ENCODE measurements around the gene TMEM167A.

Gene TMEM167A, protein sequence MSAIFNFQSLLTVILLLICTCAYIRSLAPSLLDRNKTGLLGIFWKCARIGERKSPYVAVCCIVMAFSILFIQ

DNA sequence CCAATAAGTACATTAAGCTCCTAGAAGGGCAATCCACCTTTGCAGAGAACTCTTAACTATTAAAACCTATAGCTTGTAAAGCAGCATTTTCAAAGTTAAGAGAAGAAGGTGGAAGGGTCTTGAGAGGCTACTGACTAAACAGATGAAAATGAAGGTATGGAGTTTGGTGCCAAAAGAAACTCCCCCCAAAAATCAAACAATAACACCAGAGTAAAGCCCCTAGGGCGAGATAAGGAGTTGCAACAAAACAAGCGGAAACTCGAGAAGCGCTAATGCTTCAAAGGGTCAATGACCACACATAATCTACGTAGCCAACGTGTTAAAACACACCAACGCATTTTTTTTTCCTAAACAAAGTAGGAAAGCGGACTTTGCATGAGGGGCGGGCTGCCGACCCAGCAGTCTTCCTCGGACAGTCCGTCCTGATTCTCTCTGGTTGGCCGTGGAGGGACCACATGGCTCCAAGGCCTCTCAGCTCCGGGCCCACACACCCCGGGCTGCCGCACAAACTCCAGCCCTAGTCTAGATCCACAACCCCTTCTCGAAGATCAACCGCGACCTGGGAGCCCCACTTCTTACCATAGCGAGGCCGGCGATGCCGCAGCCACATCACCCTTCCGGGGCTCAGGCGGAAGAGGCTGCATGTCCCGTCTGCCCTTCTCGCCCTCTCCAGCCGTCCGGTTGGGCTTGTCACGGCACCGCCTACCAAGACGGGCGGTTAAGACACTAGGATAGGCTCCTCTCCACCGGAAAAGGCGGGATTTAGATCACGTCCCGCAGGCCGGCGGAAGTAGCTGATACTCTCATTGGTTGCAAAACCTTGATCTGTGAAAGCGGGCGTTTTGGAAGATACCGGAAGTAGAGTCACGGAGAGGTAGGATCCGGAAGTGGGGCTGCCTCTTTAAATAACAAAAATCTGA lies at the start of gene TMEM167A, which contains the start of gene XRCC4:
TMEM167A (minus strand) TSS at position 653 of the 920 bp plus-strand sequence; CDS start at position 582, 71 bp downstream.
XRCC4 (plus strand) TSS at position 806 of the 920 bp plus-strand sequence. CDS start 27,373 bp downstream, outside the sequence.
- Histone ChIP-seq H3K27ac (ENCODE audit: low read length) (peak within 1 kb of the TSS; percentile 90), H3K9ac (ENCODE audit: low read length) (peak within 1 kb of the TSS; percentile 94), H3K4me3 (ENCODE audit: low read length) (peak within 1 kb of the TSS; percentile 93), H3K9me3 (ENCODE audit: control insufficient read depth, low read depth, low read length) (no peaks in the 10 kb centered on the region), H3K4me1 (ENCODE audit: control insufficient read depth, low read depth, low read length) (peaks cover 14% of the 10 kb centered on the region), H3K27me3 (ENCODE audit: control insufficient read depth, insufficient read depth, low read length) (no peaks in the 10 kb centered on the region), H3K36me3 (ENCODE audit: control insufficient read depth, low read depth, low read length) (peaks cover 6% of the 10 kb centered on the region)

GRCh38 chr5:83126501-83126900 lies 49.3 kb upstream of the TMEM167A start:
- H3K4me1 ChIP-seq (ENCODE audit: control insufficient read depth, low read depth, low read length): no peaks in the 10 kb centered on the region
- H3K36me3 ChIP-seq (ENCODE audit: control insufficient read depth, low read depth, low read length): no peaks in the 10 kb centered on the region
- H3K27ac ChIP-seq (ENCODE audit: low read length): no peak overlapping the region
- no peak overlapping the region for H3K9ac ChIP-seq (ENCODE audit: low read length)
- no peaks in the 10 kb centered on the region for H3K9me3 ChIP-seq (ENCODE audit: control insufficient read depth, low read depth, low read length)
- no peak overlapping the region for H3K4me3 ChIP-seq (ENCODE audit: low read length)
- no peaks in the 10 kb centered on the region for H3K27me3 ChIP-seq (ENCODE audit: control insufficient read depth, insufficient read depth, low read length)

GRCh38 chr5:83125560-83125959 lies 48.4 kb upstream of the TMEM167A start:
- Histone ChIP-seq H3K9ac (ENCODE audit: low read length) (no peak overlapping the region), H3K4me1 (ENCODE audit: control insufficient read depth, low read depth, low read length) (no peaks in the 10 kb centered on the region), H3K27me3 (ENCODE audit: control insufficient read depth, insufficient read depth, low read length) (no peaks in the 10 kb centered on the region), H3K27ac (ENCODE audit: low read length) (no peak overlapping the region), H3K9me3 (ENCODE audit: control insufficient read depth, low read depth, low read length) (no peaks in the 10 kb centered on the region), H3K36me3 (ENCODE audit: control insufficient read depth, low read depth, low read length) (no peaks in the 10 kb centered on the region), H3K4me3 (ENCODE audit: low read length) (no peak overlapping the region)

DNA sequence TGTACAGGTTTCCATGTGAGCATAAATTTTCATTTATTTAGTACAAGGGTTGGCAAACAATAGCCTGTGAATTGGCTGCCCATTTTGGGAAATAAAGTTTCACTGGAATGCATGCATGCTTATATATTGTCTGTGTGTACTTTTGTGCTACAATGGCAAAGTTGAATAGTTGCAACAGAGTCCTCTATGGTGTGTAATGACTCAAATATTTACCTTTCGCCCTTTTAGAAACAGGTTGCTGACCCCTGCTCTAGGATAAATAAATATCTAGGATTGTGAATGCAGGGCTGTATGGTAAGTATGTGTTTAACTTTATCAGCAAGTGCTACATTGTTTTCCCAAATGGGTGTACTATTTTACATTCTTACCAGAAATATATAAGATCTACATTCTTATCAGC lies 47.4 kb upstream of the TMEM167A start:
- Histone ChIP-seq H3K4me1 (ENCODE audit: control insufficient read depth, low read depth, low read length) (no peaks in the 10 kb centered on the region), H3K27ac (ENCODE audit: low read length) (no peak overlapping the region), H3K4me3 (ENCODE audit: low read length) (no peak overlapping the region), H3K9ac (ENCODE audit: low read length) (no peak overlapping the region), H3K27me3 (ENCODE audit: control insufficient read depth, insufficient read depth, low read length) (no peaks in the 10 kb centered on the region), H3K9me3 (ENCODE audit: control insufficient read depth, low read depth, low read length) (no peaks in the 10 kb centered on the region), H3K36me3 (ENCODE audit: control insufficient read depth, low read depth, low read length) (no peaks in the 10 kb centered on the region)

GRCh38 chr5:83118976-83119375 lies 41.8 kb upstream of the TMEM167A start:
- Histone ChIP-seq H3K9me3 (ENCODE audit: control insufficient read depth, low read depth, low read length) (no peaks in the 10 kb centered on the region), H3K4me1 (ENCODE audit: control insufficient read depth, low read depth, low read length) (no peaks in the 10 kb centered on the region), H3K4me3 (ENCODE audit: low read length) (no peak overlapping the region), H3K27me3 (ENCODE audit: control insufficient read depth, insufficient read depth, low read length) (no peaks in the 10 kb centered on the region), H3K27ac (ENCODE audit: low read length) (no peak overlapping the region), H3K36me3 (ENCODE audit: control insufficient read depth, low read depth, low read length) (no peaks in the 10 kb centered on the region), H3K9ac (ENCODE audit: low read length) (no peak overlapping the region)

- Histone ChIP-seq H3K4me1 (ENCODE audit: control insufficient read depth, low read depth, low read length) (no peaks in the 10 kb centered on the region), H3K9me3 (ENCODE audit: control insufficient read depth, low read depth, low read length) (no peaks in the 10 kb centered on the region), H3K9ac (ENCODE audit: low read length) (no peak overlapping the region), H3K4me3 (ENCODE audit: low read length) (no peak overlapping the region), H3K36me3 (ENCODE audit: control insufficient read depth, low read depth, low read length) (no peaks in the 10 kb centered on the region), H3K27ac (ENCODE audit: low read length) (no peak overlapping the region), H3K27me3 (ENCODE audit: control insufficient read depth, insufficient read depth, low read length) (no peaks in the 10 kb centered on the region)
These were observed 41.3 kb upstream of the TMEM167A start for GRCh38 chr5:83118471-83118870.

DNA sequence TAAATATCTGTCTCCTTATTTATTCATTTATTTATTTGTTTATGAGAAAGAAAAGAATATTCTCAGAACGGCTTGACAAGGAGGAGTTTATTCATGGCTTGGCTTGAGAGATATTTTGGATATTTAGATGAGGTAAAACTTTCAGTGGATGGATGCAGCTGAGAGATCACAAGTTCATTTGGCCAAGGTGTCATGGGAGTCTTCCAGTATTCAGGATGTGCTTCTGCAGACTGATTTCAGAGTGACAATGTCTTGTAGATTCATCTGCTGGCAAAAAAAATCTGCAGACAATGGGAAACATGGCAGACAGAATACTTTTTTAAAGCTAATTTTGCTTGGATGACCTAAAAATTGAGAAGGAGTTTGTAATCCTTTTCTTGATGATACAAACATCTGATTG lies 38.6 kb upstream of the TMEM167A start:
- Histone ChIP-seq H3K9ac (ENCODE audit: low read length) (no peak overlapping the region), H3K4me3 (ENCODE audit: low read length) (no peak overlapping the region), H3K4me1 (ENCODE audit: control insufficient read depth, low read depth, low read length) (no peaks in the 10 kb centered on the region), H3K27me3 (ENCODE audit: control insufficient read depth, insufficient read depth, low read length) (no peaks in the 10 kb centered on the region), H3K36me3 (ENCODE audit: control insufficient read depth, low read depth, low read length) (no peaks in the 10 kb centered on the region), H3K9me3 (ENCODE audit: control insufficient read depth, low read depth, low read length) (peaks cover 3% of the 10 kb centered on the region), H3K27ac (ENCODE audit: low read length) (no peak overlapping the region)

- Histone ChIP-seq H3K9ac (ENCODE audit: low read length) (no peak overlapping the region), H3K4me1 (ENCODE audit: control insufficient read depth, low read depth, low read length) (no peaks in the 10 kb centered on the region), H3K9me3 (ENCODE audit: control insufficient read depth, low read depth, low read length) (peaks cover 3% of the 10 kb centered on the region), H3K27ac (ENCODE audit: low read length) (no peak overlapping the region), H3K36me3 (ENCODE audit: control insufficient read depth, low read depth, low read length) (no peaks in the 10 kb centered on the region), H3K4me3 (ENCODE audit: low read length) (no peak overlapping the region), H3K27me3 (ENCODE audit: control insufficient read depth, insufficient read depth, low read length) (no peaks in the 10 kb centered on the region)
These were observed 32.2 kb upstream of the TMEM167A start for GRCh38 chr5:83109380-83109779.

GRCh38 chr5:83107692-83108420 lies 30.7 kb upstream of the TMEM167A start:
- H3K4me1 ChIP-seq (ENCODE audit: control insufficient read depth, low read depth, low read length): no peaks in the 10 kb centered on the region
- no peaks in the 10 kb centered on the region for H3K27me3 ChIP-seq (ENCODE audit: control insufficient read depth, insufficient read depth, low read length)
- no peak overlapping the region for H3K27ac ChIP-seq (ENCODE audit: low read length)
- no peak overlapping the region for H3K9ac ChIP-seq (ENCODE audit: low read length)
- peaks cover 1% of the 10 kb centered on the region for H3K9me3 ChIP-seq (ENCODE audit: control insufficient read depth, low read depth, low read length)
- no peak overlapping the region for H3K4me3 ChIP-seq (ENCODE audit: low read length)
- H3K36me3 ChIP-seq (ENCODE audit: control insufficient read depth, low read depth, low read length): no peaks in the 10 kb centered on the region

GRCh38 chr5:83104021-83104420 lies 26.8 kb upstream of the TMEM167A start:
- H3K4me1 ChIP-seq (ENCODE audit: control insufficient read depth, low read depth, low read length): peaks cover 7% of the 10 kb centered on the region
- no peaks in the 10 kb centered on the region for H3K36me3 ChIP-seq (ENCODE audit: control insufficient read depth, low read depth, low read length)
- no peaks in the 10 kb centered on the region for H3K27me3 ChIP-seq (ENCODE audit: control insufficient read depth, insufficient read depth, low read length)
- H3K4me3 ChIP-seq (ENCODE audit: low read length): no peak overlapping the region
- H3K27ac ChIP-seq (ENCODE audit: low read length): no peak overlapping the region
- no peak overlapping the region for H3K9ac ChIP-seq (ENCODE audit: low read length)
- no peaks in the 10 kb centered on the region for H3K9me3 ChIP-seq (ENCODE audit: control insufficient read depth, low read depth, low read length)

- Histone ChIP-seq H3K27me3 (ENCODE audit: control insufficient read depth, insufficient read depth, low read length) (no peaks in the 10 kb centered on the region), H3K4me3 (ENCODE audit: low read length) (no peak overlapping the region), H3K27ac (ENCODE audit: low read length) (no peak overlapping the region), H3K4me1 (ENCODE audit: control insufficient read depth, low read depth, low read length) (peaks cover 12% of the 10 kb centered on the region), H3K9ac (ENCODE audit: low read length) (no peak overlapping the region), H3K36me3 (ENCODE audit: control insufficient read depth, low read depth, low read length) (no peaks in the 10 kb centered on the region), H3K9me3 (ENCODE audit: control insufficient read depth, low read depth, low read length) (no peaks in the 10 kb centered on the region)
These were observed 25.3 kb upstream of the TMEM167A start for GRCh38 chr5:83102364-83102980.
